Heart right ventricle (tissue), 16 donors: ENCODE results near the gene PGA5. TPM values are rescaled to one million over a fixed set of nuclear protein-coding genes. Genes with fewer than 3 reads are reported as not detected.

Experiments
- ATAC-seq, 8 donors: fragments of 200-7000 bp; cut with Tn5 transposase; one replicate each; pipeline ENCODE4 v1.9.1; 2020; ENCODE audit warnings: mild to moderate bottlenecking in 8 of 8, moderate library complexity in 8 of 8, moderate number of reproducible peaks in 1 of 8
- DNase-seq, 2 donors: peaks; one replicate each; pipeline ENCODE4 v3.0.0-alpha.2; 2020
- H3K27ac ChIP-seq, 10 donors: fragments of 200-600 bp; sonication (generic) in 2 of 10; one replicate each; pipeline versions ENCODE4 v1.5.0 to v1.8.0; 2020 to 2022; ENCODE audit warnings: mild to moderate bottlenecking in 3 of 10
- H3K27me3 ChIP-seq, 7 donors: fragments of 200-600 bp; one replicate each; pipeline ENCODE4 v1.8.0; 2021 to 2022; ENCODE audit warnings: mild to moderate bottlenecking in 2 of 7
- H3K36me3 ChIP-seq, 9 donors: fragments of 200-600 bp; sonication (generic) in 1 of 9; one replicate each; pipeline versions ENCODE4 v1.5.0 to v1.8.0; 2020 to 2022; ENCODE audit warnings: mild to moderate bottlenecking in 2 of 9
- H3K4me1 ChIP-seq, 9 donors: fragments of 200-600 bp; sonication (generic) in 1 of 9; one replicate each; pipeline versions ENCODE4 v1.5.0 to v1.8.0; 2020 to 2022; ENCODE audit warnings: mild to moderate bottlenecking in 4 of 9
- H3K4me3 ChIP-seq, 10 donors: fragments of 200-600 bp; sonication (generic) in 2 of 10; one replicate each; pipeline versions ENCODE4 v1.5.0 to v1.8.0; 2020 to 2022; ENCODE audit warnings: mild to moderate bottlenecking in 7 of 10, moderate library complexity in 2 of 10
- H3K9me3 ChIP-seq, 11 donors: fragments of 200-600 bp in 10 of 11; sonication (generic) in 2 of 11; one replicate each; pipeline versions ENCODE4 v1.5.0 to v1.8.0; 2013 to 2022; ENCODE audit warnings: mild to moderate bottlenecking in 2 of 11, control low read depth in 1 of 11, moderate library complexity in 1 of 11
- CTCF ChIP-seq, 9 donors: fragments of 200-600 bp; sonication (generic) in 2 of 9; IDR thresholded peaks; one replicate each; pipeline versions ENCODE4 v1.5.0 to v1.8.0; 2021 to 2022; ENCODE audit warnings: antibody characterized with exemption in 9 of 9, mild to moderate bottlenecking in 5 of 9, moderate library complexity in 1 of 9
- WGBS, 2 donors: extraction: QIAGEN DNeasy Blood & Tissue Kit; methylation state at CpG; one replicate each; pipeline ENCODE4 v1.1.7; 2013; ENCODE audit warnings: inconsistent platforms in 1 of 2; 5-methylcytosine and 5-hydroxymethylcytosine counted together
- intact Hi-C, 10 donors: fragments of 100-400 bp; cut with DNase I; formaldehyde crosslinking; loops; one replicate each; pipeline versions ENCODE4 v1.11.1 to v1.14.2; 2022
- polyA plus RNA-seq, 2 donors: library from polyadenylated mRNA; stranded (reverse); fragments of 200-250 nt; gene quantifications; one replicate each; pipeline ENCODE4 v1.2.3, GENCODE V29; 2013
- total RNA-seq, 10 donors: library from RNA; stranded (reverse); fragmentation: NEBNext Ultra II Directional in 3 of 10; extraction: Animal tissue kit (Norgen Biotek cat#: 25700) in 3 of 10; gene quantifications; one replicate each; pipeline versions ENCODE4 v1.2.1 to v1.2.4, GENCODE V29; 2021 to 2023
- donor health status: Arrhythmogenic right ventricular cardiomyopathy.
- donor health status: ischemic (EF 13 %, LVEDD 7.1; RV severe dilation, severe dysfunction).
- donor health status: healthy with polysubstance abuse.
- donor health status: DM: no; HTN: yes; CAD: no.
- donor health status: DM: no; HTN: no; CAD: no.
- donor health status: ischemic (EF 25% LVEDD 6.9; RV normal size, moderate dysfunction).
- donor health status: ischemic (EF 25% LVEDD 5.7; RV mildly dilated, moderate dysfunction).
- donor health status: healthy.
- donor health status: DM: yes; HTN: yes; CAD: no.
- donor health status: Ischemic cardiomyopathy.
- donor health status: ischemic (EF 35%, LVEDD 5.7; RV mildly dilated, moderate dysfunction).
- donor health status: nonischemic (EF 11% LVEDD 7.7; RV severe dilation, severe dysfunction).
- donor health status: DM: yes; HTN: yes; CAD: no.
- donor health status: PGD.
- donor health status: ischemic (EF 29% LVEDD 5.4; RV normal size, mild dysfunction).
- donor health status: nonischemic (EF 23%, LVEDD 6.1; RV moderate dilation, normal function).

The PGA5 gene
- total and polyA plus RNA-seq, 12 donors, result 0.14 to 0.93 (median 0.58) TPM; not detected in 6

- DNase-seq, result no peak
- Histone ChIP-seq H3K36me3 (peaks cover 0 to 7% (median 0%) of the 10 kb centered on the region in 9 donors), H3K4me1 (no peaks in the 10 kb centered on the region), H3K9me3 (no peaks in the 10 kb centered on the region), H3K27ac (no peak overlapping the region), H3K4me3 (no peak overlapping the region), H3K27me3 (no peaks in the 10 kb centered on the region)
- WGBS, 2 donors, result 63 to 65% methylated on average over 10 of the region's 10 CpGs
- intact Hi-C loops, result no loop called here
- no peak for ATAC-seq
- no peak for TF ChIP-seq CTCF (IDR thresholded peaks at IDR 0.05)
Observed at GRCh38 chr11:61278001-61278470, 37.1 kb downstream of the PGA5 start.

- no peak overlapping the region for H3K27ac ChIP-seq
- 85 to 87% methylated on average over 12 of the region's 12 CpGs for WGBS, 2 donors
- peaks cover 0 to 4% (median 0%) of the 10 kb centered on the region in 9 donors for H3K36me3 ChIP-seq
- intact Hi-C loops, result no loop called here
- H3K4me1 ChIP-seq, result no peaks in the 10 kb centered on the region
- H3K27me3 ChIP-seq, result no peaks in the 10 kb centered on the region
- TF ChIP-seq CTCF (IDR thresholded peaks at IDR 0.05), result no peak
- H3K9me3 ChIP-seq, result no peaks in the 10 kb centered on the region
- DNase-seq, result no peak
- no peak for ATAC-seq
- H3K4me3 ChIP-seq, result no peak overlapping the region
Observed at GRCh38 chr11:61279934-61280659, 39.1 kb downstream of the PGA5 start.

GRCh38 chr11:61280883-61281580 lies 40.1 kb downstream of the PGA5 start:
- H3K4me1 ChIP-seq, result no peaks in the 10 kb centered on the region
- 88 to 90% methylated on average over 20 of the region's 20 CpGs for WGBS, 2 donors
- no peaks in the 10 kb centered on the region for H3K9me3 ChIP-seq
- no peak overlapping the region for H3K27ac ChIP-seq
- intact Hi-C loops, result no loop called here
- peaks cover 0 to 9% (median 0%) of the 10 kb centered on the region in 9 donors for H3K36me3 ChIP-seq
- H3K4me3 ChIP-seq, result no peak overlapping the region
- ATAC-seq, result no peak
- TF ChIP-seq CTCF (IDR thresholded peaks at IDR 0.05), result no peak
- no peaks in the 10 kb centered on the region for H3K27me3 ChIP-seq
- DNase-seq, result no peak

- no peak overlapping the region for H3K4me3 ChIP-seq
Observed at GRCh38 chr11:61281581-61282250, 40.7 kb downstream of the PGA5 start.

More at GRCh38 chr11:61281581-61282250, 40.7 kb downstream of the PGA5 start:
- no peak for TF ChIP-seq CTCF (IDR thresholded peaks at IDR 0.05)
- ATAC-seq, result peak in 6 of 8 donors; percentile 45 to 77 (median 62)
- H3K27me3 ChIP-seq, result no peaks in the 10 kb centered on the region
- WGBS, 2 donors, result 40 to 41% methylated on average over 34 to 35 of the region's 35 CpGs
- intact Hi-C loops, result no loop called here
- peaks cover 0 to 11% (median 0%) of the 10 kb centered on the region in 9 donors for H3K36me3 ChIP-seq
- no peak overlapping the region for H3K27ac ChIP-seq
- no peaks in the 10 kb centered on the region for H3K4me1 ChIP-seq
- H3K9me3 ChIP-seq, result no peaks in the 10 kb centered on the region
- peak in 1 of 2 donors; percentile 42 for DNase-seq
